Uterus (tissue), 4 donors: ENCODE measurements around the gene BAIAP2. TPM values are rescaled to one million over a fixed set of nuclear protein-coding genes. Genes with fewer than 3 reads are reported as not detected.

ENCODE experiments used
- DNase-seq, 2 donors: peaks; one replicate each; pipeline ENCODE4 v3.0.0-alpha.2; 2019 to 2020
- H3K27ac ChIP-seq, 2 donors: fragments of 200-600 bp; sonication (generic); 1 replicate in 1 of 2; 2 replicates in 1 of 2; pipeline ENCODE4 v1.5.1; 2016 to 2018
- H3K27me3 ChIP-seq, 2 donors: fragments of 200-600 bp; sonication (generic); one replicate each; pipeline ENCODE4 v1.5.1; 2018 to 2019; ENCODE audit warnings: control low read depth in 1 of 2
- H3K36me3 ChIP-seq, 2 donors: fragments of 200-600 bp; sonication (generic); one replicate each; pipeline ENCODE4 v1.5.1; 2019; ENCODE audit warnings: control low read depth in 1 of 2
- H3K4me1 ChIP-seq, 2 donors: fragments of 200-600 bp; sonication (generic); one replicate each; pipeline ENCODE4 v1.5.1; 2018 to 2019; ENCODE audit warnings: control low read depth in 1 of 2
- H3K4me3 ChIP-seq, 2 donors: fragments of 200-600 bp; sonication (generic); 1 replicate in 1 of 2; 2 replicates in 1 of 2; pipeline ENCODE4 v1.5.1; 2018 to 2019; ENCODE audit warnings: mild to moderate bottlenecking in 1 of 2
- H3K9me3 ChIP-seq, 2 donors: fragments of 200-600 bp; sonication (generic); one replicate each; pipeline ENCODE4 v1.5.1; 2019; ENCODE audit warnings: control low read depth in 1 of 2
- CTCF ChIP-seq, 4 experiments: fragments of 200-600 bp in 2 of 4; fragments of 450-650 bp in 2 of 4; sonication (generic) in 2 of 4; IDR thresholded peaks; one replicate each; pipeline ENCODE4 v1.5.1; 2016 to 2019; ENCODE audit warnings: antibody characterized with exemption in 4 of 4, mild to moderate bottlenecking in 2 of 4, moderate library complexity in 1 of 4
- POLR2A ChIP-seq, 2 donors: fragments of 450-650 bp; IDR thresholded peaks; one replicate each; pipeline ENCODE4 v1.6.1; 2016; ENCODE audit warnings: antibody characterized with exemption in 2 of 2, mild to moderate bottlenecking in 1 of 2, moderate library complexity in 1 of 2
- intact Hi-C: fragments of 100-400 bp; cut with DNase I; formaldehyde crosslinking; loops from one replicate; pipeline ENCODE4 v1.15.1; 2023; ENCODE audit warnings: low total_unique reads
- total RNA-seq, 4 donors: library from RNA; depleted of rRNA in 3 of 4; stranded (reverse); fragments of >200 nt in 3 of 4; gene quantifications; one replicate each; pipeline versions ENCODE4 v1.1.0 to v1.2.4, GENCODE V29; 2014 to 2023
- donor health status: DM: yes; HTN: yes; CAD: no.

The BAIAP2 gene
- total RNA-seq, 4 donors from 2014 or later, result 16.5 to 70.7 (median 45.8) TPM

GRCh38 chr17:81059026-81059425 lies 24.1 kb downstream of the BAIAP2 start:
- no peak for TF ChIP-seq CTCF (IDR thresholded peaks at IDR 0.05)
- TF ChIP-seq POLR2A (IDR thresholded peaks at IDR 0.05), result no peak
- Histone ChIP-seq H3K36me3 (no peaks in the 10 kb centered on the region), H3K27me3 (no peaks in the 10 kb centered on the region), H3K4me3 (no peak overlapping the region), H3K9me3 (no peaks in the 10 kb centered on the region), H3K4me1 (no peaks in the 10 kb centered on the region), H3K27ac (no peak overlapping the region)
- DNase-seq, result no peak
- intact Hi-C loops, result no loop called here

- H3K27ac ChIP-seq, result no peak overlapping the region
- no peak overlapping the region for H3K4me3 ChIP-seq
- DNase-seq, result no peak
- H3K36me3 ChIP-seq, result no peaks in the 10 kb centered on the region
- TF ChIP-seq POLR2A (IDR thresholded peaks at IDR 0.05) (no peak), CTCF (IDR thresholded peaks at IDR 0.05) (no peak)
- H3K27me3 ChIP-seq, result no peaks in the 10 kb centered on the region
- no peaks in the 10 kb centered on the region for H3K9me3 ChIP-seq
- H3K4me1 ChIP-seq, result no peaks in the 10 kb centered on the region
- intact Hi-C loops, result no loop called here
Measured at GRCh38 chr17:81060416-81060815, 25.5 kb downstream of the BAIAP2 start.

GRCh38 chr17:81061027-81061735 lies 26.2 kb downstream of the BAIAP2 start:
- Histone ChIP-seq H3K4me3 (no peak overlapping the region), H3K36me3 (no peaks in the 10 kb centered on the region), H3K27ac (no peak overlapping the region), H3K27me3 (no peaks in the 10 kb centered on the region), H3K4me1 (no peaks in the 10 kb centered on the region), H3K9me3 (no peaks in the 10 kb centered on the region)
- TF ChIP-seq CTCF (IDR thresholded peaks at IDR 0.05) (no peak), POLR2A (IDR thresholded peaks at IDR 0.05) (no peak)
- intact Hi-C loops, result no loop called here
- DNase-seq, result no peak

- DNase-seq, result no peak
- intact Hi-C loops, result no loop called here
- H3K27ac ChIP-seq, result no peak overlapping the region
- H3K36me3 ChIP-seq, result no peaks in the 10 kb centered on the region
- H3K27me3 ChIP-seq, result no peaks in the 10 kb centered on the region
- H3K4me1 ChIP-seq, result no peaks in the 10 kb centered on the region
- TF ChIP-seq POLR2A (IDR thresholded peaks at IDR 0.05), result no peak
- TF ChIP-seq CTCF (IDR thresholded peaks at IDR 0.05), result no peak
- H3K9me3 ChIP-seq, result no peaks in the 10 kb centered on the region
- H3K4me3 ChIP-seq, result no peak overlapping the region
Measured at GRCh38 chr17:81062014-81062780, 27.2 kb downstream of the BAIAP2 start.
